Mesendoderm (in vitro differentiated cells): ENCODE measurements around the gene OR6P1.

Source experiments
- DNase-seq: peaks from one replicate; pipeline ENCODE4 v3.0.0; 2013
- H2AK5ac ChIP-seq: 2 replicates; pipeline ENCODE4 v1.6.1; 2013; ENCODE audit warnings: low read length, inconsistent platforms
- H2BK120ac ChIP-seq: 2 replicates; pipeline ENCODE4 v1.6.1; 2013; ENCODE audit warnings: low read depth, mild to moderate bottlenecking, low read length, moderate library complexity, mixed read lengths
- H2BK15ac ChIP-seq: replicated peaks from 2 replicates; pipeline ENCODE4 v1.6.1; 2013; ENCODE audit warnings: low read depth, mild to moderate bottlenecking, moderate library complexity
- H2BK5ac ChIP-seq: 2 replicates; pipeline ENCODE4 v1.6.1; 2013; ENCODE audit warnings: low read length, inconsistent platforms
- H3K18ac ChIP-seq: 2 replicates; pipeline ENCODE4 v1.6.1; 2013; ENCODE audit warnings: mild to moderate bottlenecking, low read length, mixed read lengths
- H3K23ac ChIP-seq: one replicate; pipeline ENCODE4 v1.6.1; 2013; ENCODE audit warnings: low read length
- H3K27ac ChIP-seq: 2 replicates; pipeline ENCODE4 v1.5.1; 2013; ENCODE audit warnings: low read depth, mild to moderate bottlenecking, inconsistent platforms, low read length, moderate library complexity
- H3K27me3 ChIP-seq: 2 replicates; pipeline ENCODE4 v1.6.1; 2013; ENCODE audit warnings: low read length, control low read depth, mild to moderate bottlenecking, inconsistent platforms; ENCODE audit not compliant: insufficient read depth, poor library complexity
- H3K36me3 ChIP-seq: 2 replicates; pipeline ENCODE4 v1.6.1; 2013; ENCODE audit warnings: low read length, inconsistent platforms; ENCODE audit not compliant: control insufficient read depth, insufficient read depth
- H3K4ac ChIP-seq: one replicate; pipeline ENCODE4 v1.6.1; 2013; ENCODE audit warnings: low read depth, mild to moderate bottlenecking, low read length, moderate library complexity
- H3K4me1 ChIP-seq: 2 replicates; pipeline ENCODE4 v1.6.1; 2013; ENCODE audit warnings: low read depth, low read length, inconsistent platforms; ENCODE audit not compliant: control insufficient read depth
- H3K4me2 ChIP-seq: 2 replicates; pipeline ENCODE4 v1.6.1; 2013; ENCODE audit warnings: low read length
- H3K4me3 ChIP-seq: 2 replicates; pipeline ENCODE4 v1.5.1; 2013; ENCODE audit warnings: mild to moderate bottlenecking, low read length
- H3K56ac ChIP-seq: one replicate; pipeline ENCODE4 v1.6.1; 2013; ENCODE audit warnings: low read length
- H3K79me1 ChIP-seq: 2 replicates; pipeline ENCODE4 v1.6.1; 2013; ENCODE audit warnings: low read length, inconsistent platforms
- H3K79me2 ChIP-seq: 2 replicates; pipeline ENCODE4 v1.6.1; 2013; ENCODE audit warnings: mild to moderate bottlenecking, low read length; ENCODE audit not compliant: control insufficient read depth, insufficient read depth
- H3K9ac ChIP-seq: 2 replicates; pipeline ENCODE4 v1.6.1; 2013; ENCODE audit warnings: low read length, inconsistent platforms
- H4K5ac ChIP-seq: one replicate; pipeline ENCODE4 v1.6.1; 2013; ENCODE audit warnings: low read length
- H4K8ac ChIP-seq: one replicate; pipeline ENCODE4 v1.6.1; 2013; ENCODE audit warnings: low read depth, mild to moderate bottlenecking, control low read depth, low read length, moderate library complexity
- WGBS: extraction: QIAGEN DNeasy Blood & Tissue Kit; methylation state at CpG from one replicate; pipeline ENCODE4 v1.1.7; 2013; ENCODE audit warnings: low lambda C conversion rate, missing lambda C conversion rate; ENCODE audit not compliant: insufficient coverage; ENCODE audit errors: extremely low coverage; 5-methylcytosine and 5-hydroxymethylcytosine counted together

The OR6P1 gene

DNA sequence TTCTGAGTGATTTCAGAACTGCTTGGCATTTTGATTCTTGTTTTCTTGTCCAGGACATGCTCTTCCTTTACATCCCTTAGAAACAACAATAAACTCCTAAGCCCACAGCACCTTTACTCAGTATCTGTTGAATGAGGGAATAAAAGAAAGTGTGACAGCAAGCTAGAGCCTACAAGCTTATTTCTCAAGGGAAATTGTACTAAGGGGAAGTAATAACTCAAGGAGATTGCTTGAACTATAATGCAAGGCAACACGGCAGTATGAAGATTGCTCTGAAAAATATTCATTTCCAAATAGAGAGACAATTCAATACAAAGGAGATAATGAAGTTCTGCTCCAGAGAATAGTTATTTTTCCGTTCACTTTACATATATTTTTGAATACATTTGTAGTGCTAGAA lies 6.5 kb downstream of the OR6P1 start:
- no peak overlapping the region for H3K23ac ChIP-seq
- H3K18ac ChIP-seq: no peak overlapping the region
- no peak overlapping the region for H3K4me2 ChIP-seq
- no peak overlapping the region for H2BK5ac ChIP-seq
- no peak overlapping the region for H3K4me3 ChIP-seq
- H2BK120ac ChIP-seq: no peak overlapping the region
- H3K79me2 ChIP-seq: no peaks in the 10 kb centered on the region
- H3K4ac ChIP-seq: no peak overlapping the region
- no peak overlapping the region for H3K27ac ChIP-seq
- no peaks in the 10 kb centered on the region for H3K79me1 ChIP-seq
- H3K4me1 ChIP-seq: no peaks in the 10 kb centered on the region
- H3K36me3 ChIP-seq: no peaks in the 10 kb centered on the region
- H3K27me3 ChIP-seq: no peaks in the 10 kb centered on the region
- no peak overlapping the region for H4K8ac ChIP-seq
- no peak overlapping the region for H4K5ac ChIP-seq
- no peak overlapping the region for H2BK15ac ChIP-seq
- H3K9ac ChIP-seq: no peak overlapping the region
- H2AK5ac ChIP-seq: no peak overlapping the region
- no peak overlapping the region for H3K56ac ChIP-seq
- no peak for DNase-seq
- no CpG with 5 or more reads among the region's 2 CpGs for WGBS

GRCh38 chr1:158559696-158560095 lies 10.7 kb downstream of the OR6P1 start:
- Histone ChIP-seq H3K27ac (no peak overlapping the region), H2BK120ac (no peak overlapping the region), H3K4ac (no peak overlapping the region), H2BK15ac (no peak overlapping the region), H3K4me1 (no peaks in the 10 kb centered on the region), H3K79me1 (no peaks in the 10 kb centered on the region), H3K36me3 (no peaks in the 10 kb centered on the region), H3K27me3 (no peaks in the 10 kb centered on the region), H2BK5ac (no peak overlapping the region), H3K56ac (no peak overlapping the region), H3K4me3 (no peak overlapping the region), H2AK5ac (no peak overlapping the region), H3K23ac (no peak overlapping the region), H3K79me2 (no peaks in the 10 kb centered on the region), H4K8ac (no peak overlapping the region), H3K18ac (no peak overlapping the region), H3K9ac (no peak overlapping the region), H3K4me2 (no peak overlapping the region), H4K5ac (no peak overlapping the region)
- no peak for DNase-seq
- WGBS: no CpG with 5 or more reads among the region's 1 CpG

GRCh38 chr1:158554352-158554751 lies 16.0 kb downstream of the OR6P1 start, which contains the start of gene OR6Y1:
OR6Y1 (minus strand) TSS chr1:158554405; CDS start chr1:158548105, 6,300 bp downstream.
- H3K79me1 ChIP-seq: no peaks in the 10 kb centered on the region
- H3K36me3 ChIP-seq: no peaks in the 10 kb centered on the region
- no peak within 1 kb of the TSS for H3K23ac ChIP-seq
- H3K27me3 ChIP-seq: no peaks in the 10 kb centered on the region
- no peak within 1 kb of the TSS for H3K9ac ChIP-seq
- no CpG with 5 or more reads among the region's 3 CpGs for WGBS
- no peak within 1 kb of the TSS for H2BK15ac ChIP-seq
- no peak for DNase-seq
- H3K4me1 ChIP-seq: no peaks in the 10 kb centered on the region
- H3K18ac ChIP-seq: no peak within 1 kb of the TSS
- no peak within 1 kb of the TSS for H2BK5ac ChIP-seq
- H3K4ac ChIP-seq: no peak within 1 kb of the TSS
- H2BK120ac ChIP-seq: no peak within 1 kb of the TSS
- no peak within 1 kb of the TSS for H4K5ac ChIP-seq
- H3K27ac ChIP-seq: no peak within 1 kb of the TSS
- H2AK5ac ChIP-seq: no peak within 1 kb of the TSS
- no peaks in the 10 kb centered on the region for H3K79me2 ChIP-seq
- no peak within 1 kb of the TSS for H3K4me2 ChIP-seq
- no peak within 1 kb of the TSS for H3K4me3 ChIP-seq
- no peak within 1 kb of the TSS for H3K56ac ChIP-seq
- no peak within 1 kb of the TSS for H4K8ac ChIP-seq

DNA sequence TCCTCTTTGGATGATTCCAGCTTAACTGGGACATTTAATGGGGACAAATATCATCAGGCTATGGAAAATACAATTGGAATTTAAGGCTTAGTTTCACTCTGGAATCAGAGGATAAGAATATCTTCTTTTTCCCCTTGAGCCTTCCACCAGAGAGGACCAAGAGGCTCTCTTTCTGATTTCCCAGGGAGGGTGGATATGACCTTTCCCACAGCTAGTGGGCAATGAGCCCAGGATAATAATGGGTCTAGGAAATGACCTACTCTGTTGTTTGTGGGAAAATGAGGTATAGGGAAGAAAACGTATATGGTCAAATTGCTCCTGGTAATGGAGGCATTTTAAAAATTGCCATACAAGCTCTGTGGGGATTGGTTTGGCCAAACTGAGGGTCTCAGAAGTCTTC lies 18.1 kb downstream of the OR6P1 start:
- Histone ChIP-seq H4K8ac (no peak overlapping the region), H3K4ac (no peak overlapping the region), H3K27me3 (no peaks in the 10 kb centered on the region), H3K36me3 (no peaks in the 10 kb centered on the region), H3K4me3 (no peak overlapping the region), H3K56ac (no peak overlapping the region), H2BK15ac (no peak overlapping the region), H4K5ac (no peak overlapping the region), H3K27ac (no peak overlapping the region), H3K4me1 (no peaks in the 10 kb centered on the region), H2BK120ac (no peak overlapping the region), H2AK5ac (no peak overlapping the region), H3K9ac (no peak overlapping the region), H3K4me2 (no peak overlapping the region), H3K79me1 (no peaks in the 10 kb centered on the region), H3K79me2 (no peaks in the 10 kb centered on the region), H2BK5ac (no peak overlapping the region), H3K18ac (no peak overlapping the region), H3K23ac (no peak overlapping the region)
- no CpG with 5 or more reads among the region's 1 CpG for WGBS
- no peak for DNase-seq

DNA sequence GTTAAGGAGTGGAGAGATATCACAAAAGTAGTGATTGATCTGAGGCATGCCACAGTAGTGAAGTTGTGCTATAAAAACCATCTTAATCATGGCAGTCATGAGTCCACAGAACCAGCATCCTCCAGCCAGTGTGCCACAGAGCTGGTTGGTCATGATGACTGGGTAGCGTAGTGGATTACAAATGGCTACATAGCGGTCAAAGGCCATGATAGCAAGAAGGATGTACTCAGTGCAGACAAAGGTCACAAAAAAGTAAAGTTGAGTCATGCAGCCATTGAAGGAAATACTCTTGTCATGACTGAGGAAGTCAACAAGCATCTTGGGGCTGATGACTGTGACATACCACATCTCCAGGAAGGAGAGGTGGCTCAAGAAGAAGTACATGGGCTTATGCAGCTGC lies 22.8 kb downstream of the OR6P1 start:
- DNase-seq: no peak
- H3K4me2 ChIP-seq: no peak overlapping the region
- H3K23ac ChIP-seq: no peak overlapping the region
- H3K4ac ChIP-seq: no peak overlapping the region
- no peak overlapping the region for H2BK15ac ChIP-seq
- no peak overlapping the region for H4K8ac ChIP-seq
- H3K18ac ChIP-seq: no peak overlapping the region
- no peak overlapping the region for H3K27ac ChIP-seq
- no peaks in the 10 kb centered on the region for H3K79me1 ChIP-seq
- H3K36me3 ChIP-seq: no peaks in the 10 kb centered on the region
- H3K4me1 ChIP-seq: no peaks in the 10 kb centered on the region
- H3K9ac ChIP-seq: no peak overlapping the region
- H4K5ac ChIP-seq: no peak overlapping the region
- H3K27me3 ChIP-seq: no peaks in the 10 kb centered on the region
- no peak overlapping the region for H3K4me3 ChIP-seq
- no CpG with 5 or more reads among the region's 2 CpGs for WGBS
- H2BK5ac ChIP-seq: no peak overlapping the region
- H3K56ac ChIP-seq: no peak overlapping the region
- H3K79me2 ChIP-seq: no peaks in the 10 kb centered on the region
- no peak overlapping the region for H2AK5ac ChIP-seq
- H2BK120ac ChIP-seq: no peak overlapping the region

DNA sequence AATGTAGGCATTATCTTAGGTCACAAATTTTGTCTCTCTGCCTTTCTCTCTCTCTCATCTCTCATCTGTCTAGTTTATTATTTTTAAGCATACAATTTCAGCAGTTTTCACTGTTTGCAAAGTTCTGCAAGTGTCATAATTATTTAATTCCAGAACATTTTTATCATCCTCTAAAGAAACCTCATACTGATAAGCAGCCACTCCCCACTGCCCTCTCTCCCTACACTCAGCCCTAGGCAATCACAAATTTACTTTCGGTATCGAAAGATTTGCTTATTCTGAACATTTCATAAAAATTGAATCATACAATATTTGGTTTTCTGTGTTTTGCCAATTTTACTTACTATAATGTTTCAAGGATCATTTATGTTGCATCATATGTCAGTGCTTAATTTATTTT lies 32.8 kb downstream of the OR6P1 start:
- Histone ChIP-seq H3K4me2 (no peak overlapping the region), H2BK15ac (no peak overlapping the region), H2BK5ac (no peak overlapping the region), H3K4ac (no peak overlapping the region), H3K56ac (no peak overlapping the region), H2BK120ac (no peak overlapping the region), H3K18ac (no peak overlapping the region), H3K4me3 (no peak overlapping the region), H4K8ac (no peak overlapping the region), H3K27me3 (no peaks in the 10 kb centered on the region), H3K23ac (no peak overlapping the region), H3K79me1 (no peaks in the 10 kb centered on the region), H3K79me2 (no peaks in the 10 kb centered on the region), H2AK5ac (no peak overlapping the region), H4K5ac (no peak overlapping the region), H3K4me1 (no peaks in the 10 kb centered on the region), H3K9ac (no peak overlapping the region), H3K36me3 (no peaks in the 10 kb centered on the region), H3K27ac (no peak overlapping the region)
- WGBS: no CpG with 5 or more reads among the region's 2 CpGs
- no peak for DNase-seq
